Measurements from ENCODE around the gene CNNM1. TPM values are rescaled to one million over a fixed set of nuclear protein-coding genes. Genes with fewer than 3 reads are reported as not detected.

Gene CNNM1
- total RNA-seq, 1 donor from 2014 or later: not detected

DNA sequence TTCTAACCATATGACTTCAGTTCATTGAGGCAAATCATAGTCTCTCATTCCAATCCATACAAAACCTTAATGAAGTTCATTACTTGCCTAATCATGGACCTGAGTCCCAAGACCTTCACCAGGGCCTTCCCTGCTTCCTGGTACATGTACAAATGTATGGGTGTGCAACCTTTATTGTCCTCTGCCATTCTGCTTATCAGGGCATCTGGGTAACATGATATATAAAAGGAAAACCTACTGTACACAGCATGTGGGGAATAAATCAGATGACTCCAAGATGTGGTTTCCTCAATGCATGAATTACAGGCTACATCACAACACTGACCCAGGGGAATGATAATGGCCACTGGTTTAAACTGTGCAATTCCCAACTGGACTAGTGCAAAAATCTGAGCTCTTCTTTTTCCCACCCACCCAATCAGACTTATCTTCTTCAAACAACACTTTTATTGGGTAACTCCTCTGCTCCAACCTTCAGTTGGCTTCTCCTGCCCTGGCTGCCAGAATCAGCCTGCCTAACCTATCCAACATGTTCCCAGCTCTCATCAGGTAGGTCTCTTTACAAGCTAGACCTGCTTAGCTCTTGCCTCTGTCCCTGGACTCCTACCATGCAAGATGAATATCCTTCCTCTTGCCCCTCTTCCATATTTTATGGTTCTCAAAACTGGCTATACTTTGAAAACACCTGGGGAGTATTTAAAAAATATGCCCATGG, 89.9 kb downstream of the CNNM1 start:
- H3K4me3 ChIP-seq: no peak overlapping the region
- H3K27me3 ChIP-seq: no peaks in the 10 kb centered on the region
- no peaks in the 10 kb centered on the region for H3K9me3 ChIP-seq
- intact Hi-C loops (cut with DNase I): no loop called here
- H3K27ac ChIP-seq: no peak overlapping the region
- TF ChIP-seq, protein P1, sequence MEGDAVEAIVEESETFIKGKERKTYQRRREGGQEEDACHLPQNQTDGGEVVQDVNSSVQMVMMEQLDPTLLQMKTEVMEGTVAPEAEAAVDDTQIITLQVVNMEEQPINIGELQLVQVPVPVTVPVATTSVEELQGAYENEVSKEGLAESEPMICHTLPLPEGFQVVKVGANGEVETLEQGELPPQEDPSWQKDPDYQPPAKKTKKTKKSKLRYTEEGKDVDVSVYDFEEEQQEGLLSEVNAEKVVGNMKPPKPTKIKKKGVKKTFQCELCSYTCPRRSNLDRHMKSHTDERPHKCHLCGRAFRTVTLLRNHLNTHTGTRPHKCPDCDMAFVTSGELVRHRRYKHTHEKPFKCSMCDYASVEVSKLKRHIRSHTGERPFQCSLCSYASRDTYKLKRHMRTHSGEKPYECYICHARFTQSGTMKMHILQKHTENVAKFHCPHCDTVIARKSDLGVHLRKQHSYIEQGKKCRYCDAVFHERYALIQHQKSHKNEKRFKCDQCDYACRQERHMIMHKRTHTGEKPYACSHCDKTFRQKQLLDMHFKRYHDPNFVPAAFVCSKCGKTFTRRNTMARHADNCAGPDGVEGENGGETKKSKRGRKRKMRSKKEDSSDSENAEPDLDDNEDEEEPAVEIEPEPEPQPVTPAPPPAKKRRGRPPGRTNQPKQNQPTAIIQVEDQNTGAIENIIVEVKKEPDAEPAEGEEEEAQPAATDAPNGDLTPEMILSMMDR (IDR thresholded peaks at IDR 0.05): no peak
- DNase-seq (ENCODE audit: low spot score in 2 of 2): no peak
- H3K36me3 ChIP-seq: peaks cover 16 to 29% of the 10 kb centered on the region in 2 donors
- no peaks in the 10 kb centered on the region for H3K4me1 ChIP-seq

DNA sequence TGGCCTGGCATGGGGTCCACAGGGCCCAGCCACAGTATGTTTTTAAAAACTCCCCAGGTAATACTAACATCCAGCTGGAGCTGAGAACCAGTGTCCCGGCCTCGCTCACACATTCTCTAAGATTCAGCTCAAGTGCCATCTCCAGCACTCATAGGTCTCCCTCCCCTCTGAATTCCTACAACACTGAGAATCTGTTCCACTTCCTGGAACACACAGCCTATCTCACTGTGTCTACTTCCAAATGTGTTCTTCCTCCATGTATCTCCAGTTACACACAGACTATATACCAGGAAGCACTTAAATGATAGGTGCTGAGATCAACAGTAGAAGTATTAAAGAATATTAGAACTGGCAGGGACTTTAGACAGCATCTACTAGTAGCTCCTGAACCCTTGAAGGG, 90.5 kb downstream of the CNNM1 start:
- H3K36me3 ChIP-seq: peaks cover 16 to 29% of the 10 kb centered on the region in 2 donors
- DNase-seq (ENCODE audit: low spot score in 2 of 2): no peak
- H3K27me3 ChIP-seq: no peaks in the 10 kb centered on the region
- TF ChIP-seq, protein P1 (IDR thresholded peaks at IDR 0.05): no peak
- no peaks in the 10 kb centered on the region for H3K4me1 ChIP-seq
- no peak overlapping the region for H3K4me3 ChIP-seq
- intact Hi-C loops (cut with DNase I): no loop called here
- H3K27ac ChIP-seq: no peak overlapping the region
- H3K9me3 ChIP-seq: no peaks in the 10 kb centered on the region

DNA sequence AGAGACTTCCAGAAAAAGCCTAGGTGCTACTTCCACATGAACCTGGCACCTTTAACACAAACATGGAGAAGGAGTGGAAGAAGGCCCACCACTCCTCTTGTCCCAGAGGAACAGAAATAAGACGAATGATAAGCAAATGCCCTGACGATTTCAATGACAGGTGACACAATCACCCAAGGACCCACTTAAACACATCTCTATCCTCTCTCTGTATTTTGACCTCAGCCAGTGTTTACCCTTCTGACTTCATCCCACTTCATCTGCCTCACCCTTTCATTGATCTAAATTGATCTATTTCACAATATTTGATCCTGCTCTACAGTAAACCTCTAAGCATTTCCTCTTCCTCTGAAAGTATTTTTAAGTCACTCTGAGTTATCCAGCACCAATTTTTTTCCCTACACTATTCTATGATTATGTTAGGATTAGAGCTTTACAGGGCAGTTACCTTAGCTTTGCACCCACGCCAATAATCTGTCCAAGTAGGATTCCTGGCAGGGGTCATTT, 92.1 kb downstream of the CNNM1 start:
- TF ChIP-seq, protein P1 (IDR thresholded peaks at IDR 0.05): no peak
- H3K36me3 ChIP-seq: peaks cover 20 to 36% of the 10 kb centered on the region in 2 donors
- intact Hi-C loops (cut with DNase I): no loop called here

GRCh38 chr10:99422529-99423096, 93.5 kb downstream of the CNNM1 start:
- no peaks in the 10 kb centered on the region for H3K4me1 ChIP-seq
- intact Hi-C loops (cut with DNase I): no loop called here
- no peak overlapping the region for H3K4me3 ChIP-seq
- no peak overlapping the region for H3K27ac ChIP-seq
- H3K27me3 ChIP-seq: no peaks in the 10 kb centered on the region
- no peak for DNase-seq (ENCODE audit: low spot score in 2 of 2)
- H3K9me3 ChIP-seq: no peaks in the 10 kb centered on the region
- peaks cover 20 to 36% of the 10 kb centered on the region in 2 donors for H3K36me3 ChIP-seq
- TF ChIP-seq, protein P1 (IDR thresholded peaks at IDR 0.05): no peak

More for the DNA sequence above, 92.1 kb downstream of the CNNM1 start:
- Histone ChIP-seq H3K27ac (no peak overlapping the region), H3K4me3 (no peak overlapping the region), H3K27me3 (no peaks in the 10 kb centered on the region), H3K9me3 (no peaks in the 10 kb centered on the region), H3K4me1 (no peaks in the 10 kb centered on the region)
- DNase-seq (ENCODE audit: low spot score in 2 of 2): no peak

GRCh38 chr10:99424656-99425055, 95.5 kb downstream of the CNNM1 start:
- H3K9me3 ChIP-seq: no peaks in the 10 kb centered on the region
- no peak overlapping the region for H3K27ac ChIP-seq
- no peaks in the 10 kb centered on the region for H3K27me3 ChIP-seq
- TF ChIP-seq, protein P1 (IDR thresholded peaks at IDR 0.05): no peak
- H3K4me1 ChIP-seq: peaks cover 0 to 1% of the 10 kb centered on the region in 2 donors
- intact Hi-C loops (cut with DNase I): no loop called here
- peaks cover 16 to 20% of the 10 kb centered on the region in 2 donors for H3K36me3 ChIP-seq
- no peak for DNase-seq (ENCODE audit: low spot score in 2 of 2)
- no peak overlapping the region for H3K4me3 ChIP-seq
